ENCODE measurements around the gene SLC38A2.
A peak's percentile ranks its signal among the peaks of the same experiment; 100 is the strongest.

SLC38A2 gene

DNA sequence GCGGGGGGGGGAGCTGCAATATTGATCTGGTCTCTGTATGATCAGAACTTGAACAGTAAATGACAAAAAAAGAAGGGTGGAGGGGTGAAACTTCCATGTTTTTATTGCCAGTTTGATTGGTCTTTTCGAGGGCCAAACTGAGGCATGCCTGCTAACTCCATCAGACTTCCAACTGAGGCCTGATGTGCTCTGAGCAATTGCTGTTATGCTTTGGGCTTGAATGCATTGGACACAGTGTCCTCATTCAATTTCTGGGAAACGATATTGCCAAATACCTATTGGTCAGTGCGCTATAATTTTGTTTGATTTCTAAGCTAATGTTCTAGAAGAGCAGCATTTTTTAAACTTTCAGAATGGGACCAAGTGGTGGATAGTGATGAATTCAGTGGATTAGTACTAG is 2.1 kb upstream of the SLC38A2 start:
- no peak for TF ChIP-seq CTCF (IDR thresholded peaks at IDR 0.05; ENCODE audit: low read depth, low read length)

DNA sequence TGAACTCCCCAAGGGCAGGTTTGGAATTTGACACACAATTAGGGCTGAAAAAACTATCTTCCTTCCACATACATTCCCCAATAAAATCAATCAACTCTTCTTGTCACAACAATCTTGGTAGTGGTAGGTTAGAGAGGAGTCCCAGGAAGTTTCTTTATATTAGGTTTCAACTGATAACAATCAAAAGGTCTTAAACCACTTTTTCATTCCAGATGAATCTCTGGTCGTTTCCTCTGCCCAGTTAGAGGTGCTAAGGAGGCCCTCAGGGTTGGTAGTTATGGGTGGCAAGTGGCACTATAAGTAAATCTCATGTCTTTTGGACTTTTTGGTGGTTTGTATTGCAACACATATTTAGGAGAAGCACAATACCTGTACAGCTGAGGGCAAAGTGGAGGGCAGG is 1.7 kb upstream of the SLC38A2 start:
- no peak for TF ChIP-seq CTCF (IDR thresholded peaks at IDR 0.05; ENCODE audit: low read depth, low read length)
- H3K4me3 ChIP-seq (ENCODE audit: low read depth, low read length) = no peak overlapping the region

More for the DNA sequence above, 2.1 kb upstream of the SLC38A2 start:
- H3K4me3 ChIP-seq (ENCODE audit: low read depth, low read length) = no peak overlapping the region

- H3K4me3 ChIP-seq (ENCODE audit: low read depth, low read length) = peak overlapping the region; percentile 97
- peak; percentile 28; the same call in 1 of the 2 replicates for TF ChIP-seq CTCF (IDR thresholded peaks at IDR 0.05; ENCODE audit: low read depth, low read length)
Measured at GRCh38 chr12:46373301-46374296, 1.0 kb upstream of the SLC38A2 start.

DNA sequence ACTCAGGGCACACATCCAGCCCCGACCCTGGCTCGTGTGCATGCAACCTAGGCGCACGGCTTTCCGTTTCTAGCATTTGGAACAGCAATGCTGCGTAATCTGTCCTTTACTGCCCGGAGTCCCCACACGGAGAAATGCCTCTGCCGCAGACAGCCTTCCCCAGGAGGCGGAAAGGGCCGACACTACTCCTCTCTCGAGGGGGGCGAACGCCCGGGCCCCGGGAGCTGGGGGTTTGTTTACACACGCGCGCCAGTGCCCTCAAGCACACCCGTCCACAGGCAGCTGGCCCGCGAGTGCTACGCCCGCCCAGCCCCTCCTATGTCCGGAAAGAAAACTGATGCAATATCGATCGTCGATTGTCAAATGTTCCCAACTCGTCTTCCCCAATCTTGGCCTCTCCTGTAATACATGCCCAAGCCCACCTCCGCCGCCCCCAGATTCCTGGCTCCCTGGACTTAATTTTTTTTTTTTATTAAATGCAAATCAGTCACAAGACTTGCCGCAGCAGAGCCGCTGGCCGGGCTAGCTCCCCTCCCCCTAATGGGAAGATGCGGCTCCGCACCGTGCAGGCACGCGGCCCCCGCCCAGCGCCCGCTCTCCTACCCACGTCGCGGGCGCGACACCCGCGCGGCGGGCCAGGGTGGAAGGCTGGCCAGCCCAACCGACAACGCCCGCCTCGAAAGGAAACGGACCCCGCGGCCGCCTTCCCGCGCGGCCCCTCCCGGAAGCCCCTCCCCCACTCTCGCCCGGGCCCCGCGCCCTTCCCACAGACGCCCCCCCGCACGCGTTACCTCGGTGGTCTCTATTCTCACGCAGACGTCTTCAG is 642 bp downstream of the SLC38A2 start:
- no peak for TF ChIP-seq CTCF (IDR thresholded peaks at IDR 0.05; ENCODE audit: low read depth, low read length)

GRCh38 chr12:46370792-46371717 is 1.5 kb downstream of the SLC38A2 start:
- H3K4me3 ChIP-seq (ENCODE audit: low read depth, low read length) = peak overlapping the region; percentile 97
- TF ChIP-seq CTCF (IDR thresholded peaks at IDR 0.05; ENCODE audit: low read depth, low read length) = no peak

More for the DNA sequence above, 642 bp downstream of the SLC38A2 start:
- peak overlapping the region; percentile 97 for H3K4me3 ChIP-seq (ENCODE audit: low read depth, low read length)

DNA sequence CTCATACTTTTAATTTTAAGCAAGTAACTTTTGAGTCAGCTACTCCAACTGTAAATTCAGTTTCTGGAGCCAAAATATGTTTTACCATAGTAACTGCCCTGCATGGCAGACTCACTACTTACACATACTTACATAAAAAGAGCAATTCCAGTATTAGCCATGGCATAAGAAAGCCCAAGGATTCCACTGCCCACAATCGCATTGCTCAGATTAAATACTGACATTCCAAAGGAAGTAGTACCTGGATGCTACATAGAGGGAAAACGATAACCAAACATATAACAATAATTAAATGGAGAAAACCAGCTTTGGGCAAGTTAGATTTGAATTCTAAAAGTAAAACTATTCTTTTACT is 2.2 kb downstream of the SLC38A2 start:
- no peak for TF ChIP-seq CTCF (IDR thresholded peaks at IDR 0.05; ENCODE audit: low read depth, low read length)
- H3K4me3 ChIP-seq (ENCODE audit: low read depth, low read length) = peak overlapping the region; percentile 97
